GM21526 (cell line): ENCODE measurements around the gene PDE3A.
"Not testable (repeated sequence)": the region's sequence is repeated elsewhere in the genome, so short reads cannot be mapped to it uniquely, and the experiment has no call there.

Experiments used
- ATAC-seq: cut with Tn5 transposase; IDR thresholded peaks from one replicate; pipeline ENCODE4 v1.9.1; 2021; ENCODE audit warnings: moderate library complexity; ENCODE audit not compliant: unreplicated experiment, low FRiP score

Gene PDE3A

DNA sequence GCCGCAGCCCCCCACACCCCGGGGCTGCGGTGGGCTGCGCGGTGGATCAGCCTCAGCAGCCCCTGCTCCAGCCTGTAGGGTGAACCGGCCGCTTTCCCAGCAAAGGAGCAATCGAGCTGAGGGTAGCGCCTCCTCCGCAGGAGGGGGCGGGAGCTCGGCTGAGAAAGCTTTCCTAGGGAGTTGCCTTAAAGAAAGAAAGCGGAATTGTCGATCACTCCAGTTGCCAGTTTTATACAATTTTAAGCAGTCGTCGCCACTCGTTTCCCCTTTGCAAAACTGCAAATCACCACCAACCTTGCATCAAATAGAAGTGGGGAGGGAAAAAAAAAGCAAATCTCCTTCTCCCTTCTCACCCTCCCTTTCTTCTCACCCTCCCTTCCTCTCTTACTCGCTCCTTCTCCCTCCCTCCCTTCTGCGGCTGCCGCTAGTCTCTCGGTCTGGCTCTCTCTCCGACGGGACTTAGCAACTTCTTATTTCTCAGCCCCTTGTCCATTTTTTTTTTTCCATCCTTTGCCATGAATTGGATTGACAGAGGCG is at the start of gene PDE3A:
TSS of gene PDE3A (plus strand) at position 424 of the 537 bp plus-strand sequence. CDS start 748 bp downstream, outside the sequence.
- ATAC-seq: no peak

DNA sequence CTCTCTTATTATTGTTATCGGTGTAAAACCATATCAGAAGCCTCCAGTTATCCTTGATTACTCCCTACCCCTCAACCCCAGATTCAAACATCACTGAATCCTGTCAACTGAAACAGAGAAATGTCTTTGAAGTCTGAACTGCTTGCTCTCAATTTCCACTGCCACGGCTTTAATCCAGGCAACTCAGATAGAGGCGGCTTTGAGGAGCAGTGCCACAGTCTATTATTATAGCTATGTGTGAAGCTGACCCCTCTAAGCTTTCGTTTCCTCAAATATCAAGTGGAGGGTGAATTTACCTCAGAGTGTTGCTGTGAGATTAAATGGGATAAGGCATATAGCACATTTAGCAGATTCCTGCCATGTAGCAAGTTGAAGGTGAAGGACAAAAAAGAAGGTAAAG is 49.0 kb upstream of the PDE3A start:
- ATAC-seq: no peak

DNA sequence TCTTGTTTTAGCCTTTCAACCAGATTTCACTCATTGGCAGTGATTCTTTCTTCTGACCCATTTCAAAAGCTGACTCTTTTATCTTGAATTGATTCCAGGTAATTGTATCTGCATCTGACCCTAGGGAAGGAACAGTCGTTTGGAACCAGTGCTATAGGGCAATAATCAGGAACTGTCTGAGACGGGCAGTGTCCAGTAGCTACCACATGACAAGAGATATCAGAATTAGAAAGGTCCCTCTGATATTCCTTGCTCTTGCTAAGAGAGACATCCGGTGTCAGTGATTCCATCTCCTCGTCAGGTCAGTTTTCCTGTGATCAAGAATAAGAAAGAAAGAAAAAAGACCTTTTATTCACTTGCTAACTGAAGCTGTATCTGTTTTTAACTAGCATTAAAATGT is 47.8 kb upstream of the PDE3A start:
- ATAC-seq: no peak

DNA sequence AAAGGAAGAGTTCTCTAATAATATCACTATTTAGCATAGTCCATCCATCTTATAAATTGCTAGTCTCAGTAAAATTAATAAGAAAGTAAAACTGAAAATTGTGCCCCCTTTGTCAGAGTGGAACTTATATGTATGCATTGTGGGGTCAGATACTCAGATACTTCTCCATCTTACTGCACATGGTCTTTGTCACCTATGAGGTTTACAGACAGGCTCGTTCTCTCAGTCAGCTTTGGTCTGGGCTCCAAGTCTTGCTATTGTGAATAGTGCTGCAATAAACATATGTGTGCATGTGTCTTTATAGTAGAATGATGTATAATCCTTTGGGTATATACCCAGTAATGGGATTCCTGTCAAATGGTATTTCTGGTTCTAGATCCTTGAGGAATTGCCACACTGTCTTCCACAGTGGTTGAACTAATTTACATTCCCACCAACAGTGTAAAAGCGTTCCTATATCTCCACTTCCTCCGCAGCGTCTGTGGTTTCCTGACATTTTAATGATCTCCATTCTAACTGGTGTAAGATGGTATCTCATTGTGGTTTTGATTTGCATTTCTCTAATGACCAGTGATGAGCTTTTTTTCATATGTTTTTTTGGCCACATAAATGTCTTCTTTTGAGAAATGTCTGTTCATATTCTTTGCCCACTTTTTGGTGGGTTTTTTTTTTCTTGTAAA is 37.4 kb upstream of the PDE3A start:
- ATAC-seq: not testable (repeated sequence)

DNA sequence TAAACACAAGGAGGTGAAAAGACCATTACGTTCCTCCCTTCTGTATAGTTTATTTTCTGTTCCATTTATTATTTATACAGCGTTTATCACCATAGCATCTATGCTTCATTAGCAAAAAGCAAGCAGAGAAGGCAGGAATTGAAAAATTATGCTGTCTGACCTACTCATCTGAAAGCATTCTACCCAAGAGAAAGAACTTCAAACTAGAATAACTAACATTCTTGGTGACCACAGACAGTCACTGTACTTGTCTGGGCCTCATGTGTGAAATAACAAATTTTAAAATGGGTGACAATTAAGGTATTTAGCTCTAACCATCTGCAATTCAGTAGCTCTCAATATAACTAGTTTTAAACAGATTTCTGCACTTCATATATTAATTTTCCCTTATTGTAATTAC is 29.3 kb upstream of the PDE3A start:
- no peak for ATAC-seq

DNA sequence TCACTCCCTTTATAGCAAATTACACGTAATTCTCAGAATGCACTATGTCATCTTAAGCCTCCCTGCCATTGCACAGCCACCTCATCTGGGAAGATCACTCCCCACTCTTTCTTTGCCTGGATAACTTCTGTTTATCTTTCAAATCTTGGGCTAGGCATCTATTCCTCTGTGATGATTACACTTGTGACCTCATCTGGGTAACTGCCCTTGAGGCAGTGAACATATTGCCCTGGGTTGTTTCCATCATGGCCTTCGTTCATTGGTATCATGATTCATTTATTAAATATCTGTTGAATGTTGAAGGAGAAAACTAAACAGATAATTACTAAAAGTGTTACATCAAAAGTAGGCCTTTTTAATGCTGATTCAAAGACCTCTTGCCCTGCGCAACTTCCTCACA is 26.2 kb upstream of the PDE3A start:
- ATAC-seq: no peak

DNA sequence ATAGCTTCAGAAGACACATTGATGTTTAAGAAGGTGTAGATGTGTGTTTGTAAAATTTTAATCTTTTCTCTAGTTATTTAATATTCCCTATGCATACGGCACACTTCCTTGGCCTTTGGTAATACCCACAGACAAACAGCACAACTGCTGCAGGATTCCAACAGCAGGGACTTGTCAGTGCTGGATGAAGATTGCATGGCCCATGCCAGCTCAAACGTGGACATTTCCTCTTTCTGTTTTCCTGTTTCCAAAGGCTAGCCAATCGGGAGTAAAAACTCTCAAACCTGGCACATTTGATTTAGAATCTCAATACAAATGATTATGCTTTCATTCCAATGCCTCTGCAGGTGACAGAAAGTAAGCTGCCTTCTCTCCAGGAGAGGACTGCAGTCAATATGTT is 22.5 kb upstream of the PDE3A start:
- no peak for ATAC-seq

DNA sequence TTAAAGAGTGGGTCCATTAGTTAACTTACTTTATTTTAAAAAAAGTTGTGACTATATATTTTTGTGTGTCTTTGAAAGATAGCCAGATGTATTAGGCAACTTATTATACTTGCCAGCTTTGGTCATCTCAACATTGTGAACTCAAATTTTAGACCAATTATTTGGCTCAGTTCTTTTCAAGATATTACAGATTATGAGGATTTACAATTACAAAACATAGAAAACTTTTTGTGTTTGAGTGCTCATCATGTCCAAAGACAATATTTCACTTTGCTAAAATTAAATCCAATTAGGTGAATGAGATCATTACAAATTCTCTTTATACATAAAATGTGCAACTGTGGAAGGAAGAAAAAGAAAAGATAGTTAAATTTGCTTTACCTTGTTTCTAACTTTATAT is 18.3 kb upstream of the PDE3A start:
- no peak for ATAC-seq

DNA sequence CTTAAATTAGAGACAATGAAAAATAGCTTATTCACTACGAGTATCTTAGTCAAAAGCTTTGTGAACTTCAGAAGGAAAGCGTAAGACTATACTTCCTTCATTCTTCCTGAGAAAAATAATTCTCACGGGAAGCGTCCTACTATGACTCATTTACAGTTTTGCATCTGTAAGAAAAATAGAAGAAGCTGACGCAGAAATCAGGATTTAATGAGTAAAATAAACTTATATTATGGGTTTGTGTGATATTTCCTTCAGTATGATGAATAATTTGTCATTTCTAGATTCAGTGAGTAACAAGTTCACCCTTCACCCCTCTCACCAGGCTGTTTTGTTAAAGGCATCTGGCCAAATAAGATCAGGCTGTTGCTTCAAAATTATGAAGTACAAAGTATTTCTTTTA is 17.8 kb upstream of the PDE3A start:
- no peak for ATAC-seq

DNA sequence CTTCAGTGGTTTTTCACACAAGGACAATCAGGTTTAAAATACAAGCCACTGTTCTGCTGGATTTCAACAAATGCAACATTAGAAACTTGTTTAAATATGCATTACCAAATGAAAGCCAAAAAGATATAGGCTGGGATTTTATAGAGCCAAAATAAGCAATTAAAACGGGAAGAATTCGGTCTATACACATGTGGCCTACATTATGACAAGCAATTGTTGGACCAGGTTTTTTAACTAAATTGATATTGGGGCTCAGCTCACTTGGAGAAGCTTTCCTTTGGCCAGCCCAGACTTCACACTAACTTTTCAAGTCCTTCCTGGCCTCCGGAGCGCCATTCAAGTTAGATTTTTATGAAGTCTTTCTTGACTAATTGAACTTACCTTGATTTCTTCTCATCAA is 16.9 kb upstream of the PDE3A start:
- no peak for ATAC-seq

DNA sequence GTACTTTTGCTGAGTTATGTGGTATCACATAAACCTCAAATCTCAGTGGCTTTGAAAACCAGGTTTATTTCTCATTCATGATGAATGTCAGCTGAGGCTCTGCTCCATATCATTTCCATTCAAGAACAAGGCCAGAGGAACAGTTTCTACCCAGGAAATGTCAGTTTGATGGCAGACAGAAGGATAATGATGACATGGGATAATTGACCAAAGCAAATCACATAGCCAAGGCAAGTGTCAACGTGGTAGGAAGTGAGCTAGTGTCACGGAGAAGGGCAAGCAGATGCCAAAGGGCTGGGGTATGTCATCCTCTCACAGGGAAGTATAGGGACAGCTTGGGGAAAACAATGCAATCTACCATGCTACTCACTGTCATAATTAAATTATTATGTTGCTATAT is 12.3 kb upstream of the PDE3A start:
- no peak for ATAC-seq

DNA sequence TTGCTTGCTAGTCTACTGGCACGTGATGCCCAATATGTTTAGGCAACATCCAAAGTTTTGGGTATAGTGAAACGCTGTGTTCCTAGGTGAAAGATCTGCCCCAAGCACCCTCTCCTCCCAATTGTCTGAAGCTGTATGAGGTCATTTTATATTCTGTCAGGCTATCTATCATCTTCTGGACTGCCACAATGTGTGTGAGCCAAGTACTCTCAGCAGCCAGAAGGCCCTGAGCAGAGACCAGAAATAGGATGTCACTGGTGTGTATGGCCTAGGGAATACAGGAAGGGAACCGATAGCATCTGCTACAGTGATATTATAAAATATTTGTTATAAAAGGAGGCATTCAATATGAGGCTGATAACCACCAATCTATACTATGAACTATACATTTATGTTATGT is 7.9 kb upstream of the PDE3A start:
- no peak for ATAC-seq

DNA sequence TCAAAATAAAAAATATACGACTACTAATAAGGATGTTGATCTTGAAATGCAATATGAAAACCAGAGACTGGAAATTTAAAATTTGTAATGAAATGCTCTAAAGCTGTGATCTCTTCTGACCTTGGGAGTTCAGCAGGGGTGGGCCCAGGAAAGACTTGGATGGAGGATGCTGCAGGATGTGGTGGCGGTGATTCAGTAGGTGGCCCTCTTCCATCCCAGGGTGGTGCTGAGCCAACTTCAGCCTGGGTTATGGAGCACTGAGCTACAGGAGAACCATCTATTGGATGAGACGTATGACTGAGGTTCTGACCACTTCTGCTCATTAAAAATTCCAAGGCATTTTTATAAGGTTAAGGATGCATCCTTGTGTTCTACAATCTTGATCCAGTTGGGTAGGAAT is 6.9 kb upstream of the PDE3A start:
- no peak for ATAC-seq

DNA sequence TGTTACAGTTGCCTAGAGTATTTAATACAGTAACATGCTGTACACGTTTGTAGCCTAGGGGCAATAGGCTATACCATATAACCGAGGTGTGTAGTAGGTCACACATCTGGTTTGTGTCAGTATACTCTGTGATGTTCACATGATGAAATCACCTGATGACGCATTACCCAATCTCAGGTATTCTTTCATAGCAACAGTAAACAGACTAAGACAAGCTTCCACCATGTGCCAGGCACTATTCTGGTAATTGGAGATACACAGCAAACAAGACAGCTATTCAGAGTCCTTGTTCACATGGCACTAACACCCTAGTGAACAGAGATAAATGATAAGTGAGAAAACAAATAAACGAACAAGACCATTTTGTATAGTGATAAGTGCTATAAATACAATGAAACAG is 3.8 kb upstream of the PDE3A start:
- ATAC-seq: no peak

DNA sequence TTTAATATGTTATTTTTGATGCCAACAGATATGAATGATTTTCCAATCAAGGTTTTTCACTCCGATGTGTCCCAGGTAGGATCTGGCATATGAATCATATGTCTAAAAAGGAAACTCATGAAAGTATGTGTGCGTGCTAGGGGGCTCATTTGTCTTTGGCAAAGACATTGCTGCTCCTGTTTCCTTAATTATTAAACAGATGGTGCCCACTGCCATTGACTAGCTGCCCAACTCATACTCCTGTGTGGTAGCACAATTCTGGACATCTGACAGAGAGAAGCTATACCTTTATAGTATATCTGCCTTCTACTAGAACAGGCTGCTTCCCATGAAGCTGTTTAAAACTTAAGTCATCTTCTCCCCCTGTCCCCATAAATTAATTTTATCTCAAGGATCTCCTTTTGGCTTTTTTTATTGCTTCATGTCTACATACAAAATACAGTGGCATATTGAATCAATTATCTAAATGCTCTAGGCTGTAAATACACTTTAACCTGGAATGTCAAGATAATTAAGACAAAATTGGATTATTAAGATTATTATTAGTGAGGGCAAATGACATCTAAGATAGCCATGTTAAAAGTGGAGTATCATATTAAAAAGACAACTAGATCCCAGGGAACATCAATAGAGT is 1.4 kb upstream of the PDE3A start:
- ATAC-seq: no peak

DNA sequence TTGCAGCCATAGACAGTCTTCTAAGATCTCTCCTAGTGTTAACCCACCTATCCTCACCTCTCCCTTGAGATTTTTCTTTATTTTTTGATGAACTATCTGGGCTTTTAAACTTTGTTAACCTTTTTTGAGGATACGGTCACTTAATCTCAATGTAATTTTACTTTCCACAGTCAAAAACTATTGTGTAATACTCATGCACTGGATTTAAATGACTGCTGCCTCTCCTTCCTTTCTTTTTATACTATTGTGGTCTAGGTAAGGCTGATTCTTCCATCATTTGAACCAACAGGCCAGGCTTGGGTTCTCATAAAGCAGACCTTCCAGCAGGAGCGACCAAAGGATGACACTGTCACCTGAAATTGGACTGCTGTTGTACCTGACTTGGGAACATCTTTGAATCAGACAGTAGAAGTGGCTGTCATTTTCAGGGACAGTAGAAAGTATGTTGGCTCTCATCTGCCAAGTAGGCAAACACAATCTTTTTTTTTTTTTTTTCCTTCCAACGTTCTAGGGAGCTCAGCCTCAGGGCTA is 689 bp upstream of the PDE3A start:
- no peak for ATAC-seq

DNA sequence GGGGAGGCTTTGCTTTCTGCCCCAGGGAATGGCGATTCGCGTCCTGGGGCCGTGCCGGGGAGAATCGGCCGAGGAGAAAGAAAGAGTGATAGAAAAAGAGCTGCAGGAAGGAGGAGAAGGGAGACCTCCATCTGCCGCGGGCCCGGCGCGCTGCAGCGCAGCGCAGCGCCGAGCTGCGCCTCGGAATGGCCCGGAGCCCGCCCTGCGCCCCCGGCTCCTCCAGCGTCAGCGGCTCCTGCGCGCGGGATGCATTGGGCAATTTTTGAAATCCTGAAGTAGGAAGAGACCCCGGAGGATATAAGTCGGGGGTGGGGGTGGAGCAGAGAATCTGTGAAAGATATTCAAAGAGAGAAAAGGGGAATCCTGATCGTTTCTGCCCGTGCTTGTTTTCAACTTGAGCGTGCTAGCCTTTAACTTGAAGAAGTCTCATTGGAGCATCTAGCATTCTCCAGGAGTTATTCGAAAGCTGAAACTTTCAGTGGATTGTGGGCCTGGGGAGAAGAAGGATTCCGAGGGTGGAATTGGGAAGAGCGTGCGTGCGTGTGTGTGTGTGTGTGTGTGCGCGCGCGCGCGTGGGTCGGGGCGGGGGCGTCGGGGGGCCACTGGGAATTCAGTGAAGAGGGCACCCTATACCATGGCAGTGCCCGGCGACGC is 441 bp downstream of the PDE3A start:
- ATAC-seq: no peak

DNA sequence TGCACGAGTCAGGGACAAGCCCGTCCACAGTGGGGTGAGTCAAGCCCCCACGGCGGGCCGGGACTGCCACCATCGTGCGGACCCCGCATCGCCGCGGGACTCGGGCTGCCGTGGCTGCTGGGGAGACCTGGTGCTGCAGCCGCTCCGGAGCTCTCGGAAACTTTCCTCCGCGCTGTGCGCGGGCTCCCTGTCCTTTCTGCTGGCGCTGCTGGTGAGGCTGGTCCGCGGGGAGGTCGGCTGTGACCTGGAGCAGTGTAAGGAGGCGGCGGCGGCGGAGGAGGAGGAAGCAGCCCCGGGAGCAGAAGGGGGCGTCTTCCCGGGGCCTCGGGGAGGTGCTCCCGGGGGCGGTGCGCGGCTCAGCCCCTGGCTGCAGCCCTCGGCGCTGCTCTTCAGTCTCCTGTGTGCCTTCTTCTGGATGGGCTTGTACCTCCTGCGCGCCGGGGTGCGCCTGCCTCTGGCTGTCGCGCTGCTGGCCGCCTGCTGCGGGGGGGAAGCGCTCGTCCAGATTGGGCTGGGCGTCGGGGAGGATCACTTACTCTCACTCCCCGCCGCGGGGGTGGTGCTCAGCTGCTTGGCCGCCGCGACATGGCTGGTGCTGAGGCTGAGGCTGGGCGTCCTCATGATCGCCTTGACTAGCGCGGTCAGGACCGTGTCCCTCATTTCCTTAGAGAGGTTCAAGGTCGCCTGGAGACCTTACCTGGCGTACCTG is 1.1 kb downstream of the PDE3A start:
- no peak for ATAC-seq

DNA sequence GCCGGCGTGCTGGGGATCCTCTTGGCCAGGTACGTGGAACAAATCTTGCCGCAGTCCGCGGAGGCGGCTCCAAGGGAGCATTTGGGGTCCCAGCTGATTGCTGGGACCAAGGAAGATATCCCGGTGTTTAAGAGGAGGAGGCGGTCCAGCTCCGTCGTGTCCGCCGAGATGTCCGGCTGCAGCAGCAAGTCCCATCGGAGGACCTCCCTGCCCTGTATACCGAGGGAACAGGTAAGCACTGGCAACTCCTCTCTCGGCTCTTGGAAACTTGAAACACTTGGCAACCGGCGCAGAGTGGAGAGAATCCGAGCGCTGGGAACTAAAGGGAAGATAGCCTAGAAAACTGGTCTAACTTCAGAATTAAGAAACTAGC is 1.7 kb downstream of the PDE3A start:
- no peak for ATAC-seq

DNA sequence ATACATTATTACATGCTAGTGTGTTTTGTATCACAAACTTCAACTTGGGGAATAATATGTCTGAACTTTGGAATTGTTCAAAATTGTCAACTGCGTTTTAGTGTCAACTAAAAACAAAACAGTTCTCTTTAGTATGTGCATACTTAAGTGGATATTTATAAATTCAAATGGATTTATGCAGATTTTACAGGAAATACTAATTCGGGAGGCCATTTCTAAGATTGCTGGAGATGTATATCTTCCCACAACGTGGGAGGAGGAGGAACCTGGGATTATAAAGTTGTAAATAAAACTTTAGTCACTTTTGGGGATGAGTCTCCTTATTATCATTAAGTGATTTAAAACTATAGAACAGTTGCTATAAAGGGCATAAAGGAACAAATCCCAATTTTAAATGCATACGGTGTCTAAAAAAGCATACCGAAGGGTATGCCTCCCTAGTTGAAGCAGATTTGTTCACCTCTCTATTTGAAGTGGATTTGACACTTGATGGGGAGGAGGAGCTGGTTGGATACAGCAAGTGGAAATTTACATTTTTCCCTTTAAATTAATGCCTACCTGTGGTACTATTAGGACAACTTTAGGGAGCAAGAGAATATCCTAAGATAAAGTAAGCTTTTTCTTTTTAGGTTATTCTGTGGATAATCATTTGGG is 2.7 kb downstream of the PDE3A start:
- no peak for ATAC-seq
